Dermis lymphatic vessel endothelial cell (primary cell): ENCODE data around the gene PFKFB1. TPM values are rescaled to one million over a fixed set of nuclear protein-coding genes. Genes with fewer than 3 reads are reported as not detected.

ENCODE experiments used
- total RNA-seq: library from RNA; depleted of rRNA; stranded (reverse); fragments of >200 nt; gene quantifications from 2 replicates; pipeline ENCODE4 v1.2.1, GENCODE V29; 2014

PFKFB1 gene
- total RNA-seq: under 0.01 TPM in 2 replicates

DNA sequence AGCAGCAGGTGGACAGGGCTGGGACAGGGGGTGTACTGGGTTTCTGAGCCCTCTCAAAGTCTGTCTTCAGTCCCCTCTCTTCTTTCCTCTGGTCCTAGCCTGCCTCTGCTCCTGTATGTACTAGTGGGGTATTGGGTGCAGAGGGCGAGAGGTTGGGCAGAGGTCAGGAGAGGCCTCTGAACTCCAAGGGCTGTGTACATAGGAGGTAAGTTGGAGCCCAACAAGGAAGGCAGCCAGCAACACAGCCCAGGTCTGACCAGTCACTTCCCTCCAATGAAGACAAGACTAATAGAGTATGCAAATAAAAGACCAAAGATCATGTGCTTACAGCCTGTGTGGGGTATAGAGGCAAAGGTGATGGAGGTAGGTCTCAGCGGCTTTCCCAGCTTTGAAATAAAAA, at the start of gene PFKFB1:
PFKFB1 (minus strand) TSS at position 90 of the 400 bp plus-strand sequence. CDS start 181 bp downstream, outside the sequence.

GRCh38 chrX:55030271-55031205, 36.5 kb upstream of the PFKFB1 start, which contains the start of gene ALAS2:
TSS of gene ALAS2 (minus strand) at chrX:55030977. CDS start at chrX:55026000, 4,977 bp downstream.

DNA sequence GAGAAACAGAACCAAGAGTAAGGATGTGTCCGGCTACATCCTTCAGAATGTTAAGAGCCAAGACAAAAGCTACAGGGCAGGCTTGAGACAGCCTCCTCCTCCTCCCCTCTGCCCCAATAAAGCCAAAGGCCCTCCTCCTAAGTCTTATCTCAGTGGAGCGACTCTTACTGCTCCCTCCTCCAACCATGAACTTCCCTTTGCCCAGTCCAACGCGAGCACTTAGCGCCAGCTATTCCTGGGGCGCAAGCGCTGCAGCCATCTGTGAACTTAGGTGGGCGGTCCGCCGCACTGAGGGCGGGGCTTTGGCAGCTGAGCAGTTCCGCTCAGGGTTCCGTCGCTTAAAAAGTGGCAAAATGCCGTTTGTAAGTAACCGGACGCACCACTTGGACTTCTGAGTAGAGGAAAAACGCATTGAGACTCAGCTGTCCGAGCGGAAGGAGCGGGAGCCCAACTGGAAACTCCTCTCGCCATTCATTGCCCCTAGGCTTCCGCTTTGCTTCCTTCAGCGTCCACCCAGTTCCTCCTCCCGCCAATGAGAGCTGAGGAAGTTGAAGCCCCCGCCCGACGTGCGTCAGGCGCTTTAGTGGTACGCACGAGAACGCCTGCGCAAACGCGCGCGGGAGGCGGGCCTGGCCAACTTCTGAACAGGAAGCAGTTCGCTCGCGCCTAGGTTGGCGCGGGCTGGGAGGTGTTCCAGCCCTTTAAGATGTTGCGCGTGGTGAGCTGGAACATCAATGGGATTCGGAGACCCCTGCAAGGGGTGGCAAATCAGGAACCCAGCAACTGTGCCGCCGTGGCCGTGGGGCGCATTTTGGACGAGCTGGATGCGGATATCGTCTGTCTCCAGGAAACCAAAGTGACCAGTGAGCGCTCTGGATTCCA, 6.0 kb upstream of the PFKFB1 start, which contains the start of gene APEX2:
APEX2 (plus strand) TSS at position 647 of the 882 bp plus-strand sequence; CDS start at position 707, 60 bp downstream.

DNA sequence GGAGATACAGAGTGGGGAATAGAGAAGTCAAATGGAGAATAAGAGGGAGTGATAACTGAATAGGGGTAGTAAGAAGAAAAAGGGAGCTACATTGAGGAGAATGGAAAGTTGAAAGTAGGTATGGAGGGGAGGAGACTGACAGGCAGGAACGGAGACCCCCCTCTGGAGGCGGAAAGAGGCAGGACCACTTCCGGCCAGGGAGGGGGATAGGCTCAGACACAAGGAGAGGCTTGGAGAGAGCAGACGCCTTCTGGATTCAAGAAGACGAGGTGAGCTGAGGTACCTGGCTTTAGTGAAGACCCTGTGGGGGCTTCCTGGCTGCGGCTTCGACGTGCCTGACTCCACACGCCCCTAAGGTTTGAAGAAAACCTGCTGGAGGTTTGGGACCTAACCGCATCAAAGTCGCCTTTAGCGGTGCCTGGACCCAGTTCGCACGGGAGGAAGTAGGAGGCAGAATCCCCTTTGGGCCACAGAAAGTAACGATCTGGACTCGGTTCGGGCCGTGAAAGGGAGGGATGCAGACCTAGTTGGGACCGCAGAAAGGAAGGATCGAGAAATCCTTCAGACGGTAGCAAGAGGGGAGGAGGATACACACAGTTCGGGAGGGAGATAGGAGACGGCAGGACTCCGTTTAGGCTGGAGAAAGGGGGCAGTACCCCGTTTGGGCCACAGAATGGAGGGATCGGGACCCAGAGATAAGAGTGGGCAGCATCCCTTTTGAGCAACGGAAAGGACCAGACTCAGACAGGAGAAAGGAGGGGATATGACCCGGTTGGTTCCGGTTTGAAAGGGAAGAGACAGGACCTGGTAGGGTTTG, 73.2 kb downstream of the PFKFB1 start, which contains the start of gene TRO:
TRO (plus strand) TSS at position 215 of the 817 bp plus-strand sequence. CDS start 1,423 bp downstream, outside the sequence.

Other genes starting within 250 kb of the PFKFB1 start
- not detected in 2 replicates for gene ITIH6, start 195.9 kb downstream of the PFKFB1 start, total RNA-seq
- 168 and 227 TPM in 2 replicates for gene MAGED2, start 186.4 kb downstream of the PFKFB1 start, total RNA-seq
- 0.43 and 2.9 TPM in 2 replicates for gene TRO, start 73.4 kb downstream of the PFKFB1 start, total RNA-seq
- gene APEX2, start 6.2 kb upstream of the PFKFB1 start, total RNA-seq: 5.1 and 5.7 TPM in 2 replicates
- not detected in 2 replicates for gene ALAS2, start 36.8 kb upstream of the PFKFB1 start, total RNA-seq
- not detected in 2 replicates for gene PAGE2B, start 80.8 kb upstream of the PFKFB1 start, total RNA-seq
- not detected in 2 replicates for gene PAGE2, start 94.8 kb upstream of the PFKFB1 start, total RNA-seq
- gene PAGE5, start 226.2 kb upstream of the PFKFB1 start, total RNA-seq: not detected in 2 replicates